GM12878 (cell line): ENCODE measurements around the gene ARHGEF3. TPM values are rescaled to one million over a fixed set of nuclear protein-coding genes. Genes with fewer than 3 reads are reported as not detected.

Experiments
- ATAC-seq: fragments of 200-7000 bp; cut with Tn5 transposase; 3 replicates; pipeline ENCODE4 v1.9.1; 2020; ENCODE audit warnings: mild to moderate bottlenecking, moderate library complexity
- BruUV-seq: library from RNA; stranded (reverse); fragments of 400-500 nt; replicated peaks from 2 replicates; lab custom pipeline; 2021; lab: Mats Ljungman, UMichigan
- CTCF ChIA-PET: fragments of 300-600 bp; sonication (Branson Sonifier 250); formaldehyde crosslinking; extraction: SDS; loops from one replicate; lab custom pipeline; 2021; ENCODE audit warnings: inconsistent platforms; lab: Yijun Ruan, JAX
- POLR2A ChIA-PET: fragments of 350-600 bp; formaldehyde crosslinking; extraction: SDS; loops from one replicate; lab custom pipeline; 2021; ENCODE audit warnings: inconsistent platforms; lab: Charles Lee
- RAD21 ChIA-PET: fragments of 300-600 bp; sonication (Branson Sonifier 250); formaldehyde crosslinking; loops from one replicate; lab custom pipeline; 2023; ENCODE audit warnings: antibody characterized with exemption; ENCODE audit not compliant: unreplicated experiment; lab: Charles Lee
- SMC1A ChIA-PET: fragments of 300-600 bp; sonication (Branson Sonifier 250); formaldehyde crosslinking; loops from one replicate; lab custom pipeline; 2023; ENCODE audit not compliant: unreplicated experiment, uncharacterized antibody; lab: Charles Lee
- DNase-seq: peaks from one replicate; pipeline ENCODE4 v3.0.0-alpha.2; 2011; ENCODE audit warnings: low read depth, low spot score
- FAIRE-seq: peaks from 3 replicates; lab custom pipeline; 2011; peaks lifted over from hg19 to GRCh38; lab: Jason Lieb, UNC
- H2AFZ ChIP-seq: 2 replicates; pipeline ENCODE4 v1.6.0; 2011; ENCODE audit warnings: low read depth, low read length, control low read depth; ENCODE audit not compliant: control insufficient read depth
- H3K27ac ChIP-seq: 2 replicates; pipeline ENCODE4 v1.5.1; 2011; ENCODE audit warnings: control low read depth; ENCODE audit not compliant: control insufficient read depth, insufficient read depth
- H3K27me3 ChIP-seq, 2 experiments: replicated peaks in 1 of 2; 2 replicates each; pipeline versions ENCODE4 v1.6.0 to v1.6.1; 2011; ENCODE audit warnings: low read length in 1 of 2; ENCODE audit not compliant: control insufficient read depth in 2 of 2, insufficient read depth in 2 of 2
- H3K36me3 ChIP-seq, 2 experiments: 2 replicates each; pipeline ENCODE4 v1.5.1; 2011; ENCODE audit warnings: low read length in 1 of 2; ENCODE audit not compliant: control insufficient read depth in 2 of 2, insufficient read depth in 2 of 2
- H3K4me1 ChIP-seq: 2 replicates; pipeline ENCODE4 v1.6.1; 2011; ENCODE audit warnings: mild to moderate bottlenecking, low read length, moderate library complexity, mixed read lengths; ENCODE audit not compliant: control insufficient read depth, insufficient read depth
- H3K4me2 ChIP-seq: 2 replicates; pipeline ENCODE4 v1.6.0; 2011; ENCODE audit warnings: control low read depth; ENCODE audit not compliant: control insufficient read depth, insufficient read depth
- H3K4me3 ChIP-seq: fragments of 200-600 bp; sonication (generic); 2 replicates; pipeline ENCODE4 v1.5.1; 2016
- H3K79me2 ChIP-seq: 2 replicates; pipeline ENCODE4 v1.6.0; 2011; ENCODE audit warnings: low read length; ENCODE audit not compliant: control insufficient read depth, insufficient read depth
- H3K9ac ChIP-seq: 2 replicates; pipeline ENCODE4 v1.8.0; 2011; ENCODE audit warnings: low read length, control low read depth, mixed read lengths; ENCODE audit not compliant: control insufficient read depth, insufficient read depth
- H3K9me3 ChIP-seq: replicated peaks from 3 replicates; pipeline ENCODE4 v1.5.1; 2011; ENCODE audit warnings: mild to moderate bottlenecking, low read length; ENCODE audit not compliant: control insufficient read depth, insufficient read depth
- H4K20me1 ChIP-seq: 2 replicates; pipeline ENCODE4 v1.6.0; 2011; ENCODE audit not compliant: control insufficient read depth, insufficient read depth
- TCF3 ChIP-seq: IDR thresholded peaks from 2 replicates; pipeline ENCODE4 v1.6.1; 2012; ENCODE audit warnings: low read depth, mild to moderate bottlenecking, low read length, borderline replicate concordance; ENCODE audit not compliant: insufficient read depth
- ZNF217 ChIP-seq: fragments of 450-650 bp; IDR thresholded peaks from 2 replicates; pipeline ENCODE4 v1.6.1; 2017; ENCODE audit warnings: antibody characterized with exemption, mild to moderate bottlenecking
- WGBS: methylation state at CpG from one replicate; pipeline ENCODE4 v1.1.6; 2016; ENCODE audit warnings: low lambda C conversion rate; ENCODE audit not compliant: insufficient replicate concordance, insufficient coverage; ENCODE audit errors: missing lambda C conversion rate; 5-methylcytosine and 5-hydroxymethylcytosine counted together
- in situ Hi-C: fragments of 300-500 bp; cut with MboI; formaldehyde crosslinking; loops from 9 replicates; pipeline ENCODE4 v1.14.3; 2018; ENCODE audit warnings: mixed read lengths
- intact Hi-C: fragments of 100-400 bp; cut with micrococcal nuclease; formaldehyde crosslinking; loops from one replicate; pipeline ENCODE4 v1.14.2; 2022; ENCODE audit not compliant: unreplicated experiment
- polyA plus RNA-seq, 11 experiments: library from polyadenylated mRNA; depleted of rRNA in 4 of 11; unstranded in 6 of 11; stranded (reverse) in 5 of 11; fragments of >200 nt; fragmentation: Nextera tagmentation in 4 of 11; fragmentation: Illumina TruSeq in 1 of 11; extraction: Ambion mirVana in 4 of 11; extraction: Trizol in 1 of 11; gene quantifications; 1 replicate in 1 of 11; 2 replicates in 10 of 11; pipeline versions ENCODE4 v1.2.1 to v1.2.3, GENCODE V29; 2011 to 2016; ENCODE audit warnings: inconsistent platforms in 2 of 11, missing spikeins in 2 of 11, low read depth in 1 of 11
- total RNA-seq, 4 experiments: library from RNA; depleted of rRNA in 3 of 4; stranded (reverse); fragments of >200 nt in 3 of 4; fragmentation: Illumina TruSeq in 1 of 4; extraction: Trizol in 1 of 4; gene quantifications; 2 replicates each; pipeline versions ENCODE4 v1.2.1 to v1.2.3, GENCODE V29; 2013 to 2021
- TF ChIP-seq, protein P1 (sequence below): IDR thresholded peaks from 2 replicates; pipeline ENCODE4 v1.6.1; 2012; ENCODE audit warnings: low read length, inconsistent platforms
- TF ChIP-seq, protein P2 (sequence below): fragments of 450-650 bp; IDR thresholded peaks from 2 replicates; pipeline ENCODE4 v1.6.1; 2018; ENCODE audit warnings: borderline replicate concordance, mild to moderate bottlenecking; ENCODE audit not compliant: partially characterized antibody
- TF ChIP-seq, protein P3 (sequence below): IDR thresholded peaks from 2 replicates; pipeline ENCODE4 v1.6.1; 2012; ENCODE audit warnings: low read depth, low read length, improper control_type of control experiment
- TF ChIP-seq, protein P4 (sequence below): fragments of 450-650 bp; formaldehyde crosslinking; IDR thresholded peaks from 2 replicates; pipeline ENCODE4 v1.5.0; 2022; ENCODE audit warnings: mild to moderate bottlenecking, missing genetic modification characterization
- TF ChIP-seq, protein P5 (sequence below): fragments of 450-650 bp; IDR thresholded peaks from 2 replicates; pipeline ENCODE4 v1.6.1; 2017; ENCODE audit warnings: low read depth, mild to moderate bottlenecking, moderate library complexity

ARHGEF3 gene
- total and polyA plus RNA-seq, 10 of the 15 experiments (the other 5 are each of a cell fraction or from before 2014, with no cell fraction given), result 21.8 to 78.7 (median 56.2) TPM

DNA sequence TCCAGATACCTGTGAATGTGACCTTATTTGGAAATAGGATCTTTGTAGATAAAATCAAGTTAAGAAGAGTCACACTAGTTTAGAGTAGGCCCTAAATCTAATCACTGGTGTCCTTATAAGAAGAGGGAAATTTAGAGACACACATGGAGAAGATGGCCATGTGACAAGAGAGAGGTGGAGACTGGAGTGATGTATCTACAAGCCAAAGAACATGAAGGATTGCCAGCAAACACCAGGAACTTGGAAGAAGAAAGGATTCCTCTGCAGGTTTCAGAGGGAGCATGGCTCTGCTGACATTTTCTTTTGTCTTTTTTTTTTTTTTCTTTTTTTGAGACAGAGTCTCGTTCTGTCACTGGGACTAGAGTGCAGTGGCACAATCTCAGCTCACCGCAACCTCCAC lies 20.8 kb downstream of the ARHGEF3 start:
- ChIA-PET CTCF (interaction anchor here (5.0 to 9.8 kb wide), 2 partner anchors 19 to 27 kb away, joined by 34 to 160 read pairs; partner anchors contain the start of gene ARHGEF3), RAD21 (interaction anchor here (1.0 to 15.5 kb wide), 5 partner anchors 8 to 27 kb away, joined by 3 to 245 read pairs (median 6); partner anchors contain the start of gene ARHGEF3), POLR2A (interaction anchor here (2.5 to 6.2 kb wide), 2 partner anchors 19 to 27 kb away, joined by 11 to 53 read pairs; no protein-coding TSS in a partner anchor), SMC1A (interaction anchor here (1.0 to 15.2 kb wide), 7 partner anchors 10 to 45 kb away, joined by 3 to 383 read pairs (median 13); partner anchors contain the start of gene ARHGEF3)
- Histone ChIP-seq H3K4me1 (peaks cover 57% of the 10 kb centered on the region), H3K9ac (no peak overlapping the region), H4K20me1 (no peaks in the 10 kb centered on the region), H2AFZ (no peak overlapping the region), H3K27ac (no peak overlapping the region), H3K4me3 (no peak overlapping the region), H3K36me3 (peaks cover 0 to 5% of the 10 kb centered on the region in 2 experiments; a peak in 2 of 4 replicates), H3K79me2 (peaks cover 52% of the 10 kb centered on the region), H3K9me3 (no peaks in the 10 kb centered on the region), H3K4me2 (no peak overlapping the region), H3K27me3 (no peaks in the 10 kb centered on the region)
- in situ Hi-C loops (no loop called here), intact Hi-C loops (no loop called here)
- no peak for DNase-seq
- TF ChIP-seq, protein P1, sequence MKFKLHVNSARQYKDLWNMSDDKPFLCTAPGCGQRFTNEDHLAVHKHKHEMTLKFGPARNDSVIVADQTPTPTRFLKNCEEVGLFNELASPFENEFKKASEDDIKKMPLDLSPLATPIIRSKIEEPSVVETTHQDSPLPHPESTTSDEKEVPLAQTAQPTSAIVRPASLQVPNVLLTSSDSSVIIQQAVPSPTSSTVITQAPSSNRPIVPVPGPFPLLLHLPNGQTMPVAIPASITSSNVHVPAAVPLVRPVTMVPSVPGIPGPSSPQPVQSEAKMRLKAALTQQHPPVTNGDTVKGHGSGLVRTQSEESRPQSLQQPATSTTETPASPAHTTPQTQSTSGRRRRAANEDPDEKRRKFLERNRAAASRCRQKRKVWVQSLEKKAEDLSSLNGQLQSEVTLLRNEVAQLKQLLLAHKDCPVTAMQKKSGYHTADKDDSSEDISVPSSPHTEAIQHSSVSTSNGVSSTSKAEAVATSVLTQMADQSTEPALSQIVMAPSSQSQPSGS, result no peak
- no peak for TF ChIP-seq ZNF217
- TF ChIP-seq TCF3, result no peak
- TF ChIP-seq, protein P2, sequence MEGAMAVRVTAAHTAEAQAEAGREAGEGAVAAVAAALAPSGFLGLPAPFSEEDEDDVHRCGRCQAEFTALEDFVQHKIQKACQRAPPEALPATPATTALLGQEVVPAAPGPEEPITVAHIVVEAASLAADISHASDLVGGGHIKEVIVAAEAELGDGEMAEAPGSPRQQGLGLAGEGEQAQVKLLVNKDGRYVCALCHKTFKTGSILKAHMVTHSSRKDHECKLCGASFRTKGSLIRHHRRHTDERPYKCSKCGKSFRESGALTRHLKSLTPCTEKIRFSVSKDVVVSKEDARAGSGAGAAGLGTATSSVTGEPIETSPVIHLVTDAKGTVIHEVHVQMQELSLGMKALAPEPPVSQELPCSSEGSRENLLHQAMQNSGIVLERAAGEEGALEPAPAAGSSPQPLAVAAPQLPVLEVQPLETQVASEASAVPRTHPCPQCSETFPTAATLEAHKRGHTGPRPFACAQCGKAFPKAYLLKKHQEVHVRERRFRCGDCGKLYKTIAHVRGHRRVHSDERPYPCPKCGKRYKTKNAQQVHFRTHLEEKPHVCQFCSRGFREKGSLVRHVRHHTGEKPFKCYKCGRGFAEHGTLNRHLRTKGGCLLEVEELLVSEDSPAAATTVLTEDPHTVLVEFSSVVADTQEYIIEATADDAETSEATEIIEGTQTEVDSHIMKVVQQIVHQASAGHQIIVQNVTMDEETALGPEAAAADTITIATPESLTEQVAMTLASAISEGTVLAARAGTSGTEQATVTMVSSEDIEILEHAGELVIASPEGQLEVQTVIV, result no peak
- TF ChIP-seq, protein P3, sequence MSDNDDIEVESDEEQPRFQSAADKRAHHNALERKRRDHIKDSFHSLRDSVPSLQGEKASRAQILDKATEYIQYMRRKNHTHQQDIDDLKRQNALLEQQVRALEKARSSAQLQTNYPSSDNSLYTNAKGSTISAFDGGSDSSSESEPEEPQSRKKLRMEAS, result no peak
- TF ChIP-seq, protein P4, sequence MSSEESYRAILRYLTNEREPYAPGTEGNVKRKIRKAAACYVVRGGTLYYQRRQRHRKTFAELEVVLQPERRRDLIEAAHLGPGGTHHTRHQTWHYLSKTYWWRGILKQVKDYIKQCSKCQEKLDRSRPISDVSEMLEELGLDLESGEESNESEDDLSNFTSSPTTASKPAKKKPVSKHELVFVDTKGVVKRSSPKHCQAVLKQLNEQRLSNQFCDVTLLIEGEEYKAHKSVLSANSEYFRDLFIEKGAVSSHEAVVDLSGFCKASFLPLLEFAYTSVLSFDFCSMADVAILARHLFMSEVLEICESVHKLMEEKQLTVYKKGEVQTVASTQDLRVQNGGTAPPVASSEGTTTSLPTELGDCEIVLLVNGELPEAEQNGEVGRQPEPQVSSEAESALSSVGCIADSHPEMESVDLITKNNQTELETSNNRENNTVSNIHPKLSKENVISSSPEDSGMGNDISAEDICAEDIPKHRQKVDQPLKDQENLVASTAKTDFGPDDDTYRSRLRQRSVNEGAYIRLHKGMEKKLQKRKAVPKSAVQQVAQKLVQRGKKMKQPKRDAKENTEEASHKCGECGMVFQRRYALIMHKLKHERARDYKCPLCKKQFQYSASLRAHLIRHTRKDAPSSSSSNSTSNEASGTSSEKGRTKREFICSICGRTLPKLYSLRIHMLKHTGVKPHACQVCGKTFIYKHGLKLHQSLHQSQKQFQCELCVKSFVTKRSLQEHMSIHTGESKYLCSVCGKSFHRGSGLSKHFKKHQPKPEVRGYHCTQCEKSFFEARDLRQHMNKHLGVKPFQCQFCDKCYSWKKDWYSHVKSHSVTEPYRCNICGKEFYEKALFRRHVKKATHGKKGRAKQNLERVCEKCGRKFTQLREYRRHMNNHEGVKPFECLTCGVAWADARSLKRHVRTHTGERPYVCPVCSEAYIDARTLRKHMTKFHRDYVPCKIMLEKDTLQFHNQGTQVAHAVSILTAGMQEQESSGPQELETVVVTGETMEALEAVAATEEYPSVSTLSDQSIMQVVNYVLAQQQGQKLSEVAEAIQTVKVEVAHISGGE (CRISPR knock-in tag), result no peak
- TF ChIP-seq, protein P5, sequence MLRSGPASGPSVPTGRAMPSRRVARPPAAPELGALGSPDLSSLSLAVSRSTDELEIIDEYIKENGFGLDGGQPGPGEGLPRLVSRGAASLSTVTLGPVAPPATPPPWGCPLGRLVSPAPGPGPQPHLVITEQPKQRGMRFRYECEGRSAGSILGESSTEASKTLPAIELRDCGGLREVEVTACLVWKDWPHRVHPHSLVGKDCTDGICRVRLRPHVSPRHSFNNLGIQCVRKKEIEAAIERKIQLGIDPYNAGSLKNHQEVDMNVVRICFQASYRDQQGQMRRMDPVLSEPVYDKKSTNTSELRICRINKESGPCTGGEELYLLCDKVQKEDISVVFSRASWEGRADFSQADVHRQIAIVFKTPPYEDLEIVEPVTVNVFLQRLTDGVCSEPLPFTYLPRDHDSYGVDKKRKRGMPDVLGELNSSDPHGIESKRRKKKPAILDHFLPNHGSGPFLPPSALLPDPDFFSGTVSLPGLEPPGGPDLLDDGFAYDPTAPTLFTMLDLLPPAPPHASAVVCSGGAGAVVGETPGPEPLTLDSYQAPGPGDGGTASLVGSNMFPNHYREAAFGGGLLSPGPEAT, result no peak
- WGBS, result 100% methylated on average over 1 of the region's 2 CpGs
- no TSS peak for BruUV-seq
- no peak for FAIRE-seq
- no peak for ATAC-seq
